Panc1 (cell line): Measurements from ENCODE around the gene POLN. TPM values are rescaled to one million over a fixed set of nuclear protein-coding genes. Genes with fewer than 3 reads are reported as not detected.
"Not testable (repeated sequence)": the region's sequence is repeated elsewhere in the genome, so short reads cannot be mapped to it uniquely, and the experiment has no call there.

Source experiments
- ATAC-seq: fragments of 200-7000 bp; cut with Tn5 transposase; 2 replicates; pipeline ENCODE4 v1.9.1; 2020; ENCODE audit warnings: mild to moderate bottlenecking, moderate library complexity
- BruUV-seq: library from RNA; stranded (reverse); fragments of 400-500 nt; replicated peaks from 2 replicates; lab custom pipeline; 2021; lab: Mats Ljungman, UMichigan
- CTCF ChIA-PET: fragments of 300-600 bp; sonication (Branson Sonifier 250); formaldehyde crosslinking; loops from one replicate; lab custom pipeline; 2022; ENCODE audit warnings: antibody characterized with exemption; lab: Charles Lee
- POLR2A ChIA-PET: fragments of 300-600 bp; sonication (Branson Sonifier 250); formaldehyde crosslinking; loops from one replicate; lab custom pipeline; 2022; ENCODE audit warnings: antibody characterized with exemption; lab: Charles Lee
- DNase-seq: peaks from one replicate; pipeline ENCODE4 v3.0.0-alpha.2; 2010; ENCODE audit warnings: low read depth, low spot score
- H3K27ac ChIP-seq: 2 replicates; pipeline ENCODE4 v1.5.1; 2011; ENCODE audit warnings: mild to moderate bottlenecking, low read length, inconsistent platforms
- H3K27me3 ChIP-seq: fragments of 200-500 bp; sonication (Bioruptor generic); 2 replicates; pipeline ENCODE4 v1.6.0; 2014; ENCODE audit warnings: low read length, inconsistent platforms; ENCODE audit not compliant: control insufficient read depth, insufficient read depth
- H3K36me3 ChIP-seq: fragments of 200-500 bp; sonication (Bioruptor generic); 2 replicates; pipeline ENCODE4 v1.5.1; 2014; ENCODE audit warnings: inconsistent platforms, mild to moderate bottlenecking, low read length, moderate library complexity; ENCODE audit not compliant: control insufficient read depth, insufficient read depth
- H3K4me1 ChIP-seq: 2 replicates; pipeline ENCODE4 v1.5.1; 2011; ENCODE audit warnings: inconsistent platforms, mild to moderate bottlenecking, low read length, moderate library complexity; ENCODE audit not compliant: control insufficient read depth, insufficient read depth
- H3K4me3 ChIP-seq, 2 experiments: 2 replicates each; pipeline ENCODE4 v1.5.1; 2011 to 2012; ENCODE audit warnings: low read depth in 2 of 2, low read length in 2 of 2, mild to moderate bottlenecking in 2 of 2, inconsistent platforms in 1 of 2, moderate library complexity in 1 of 2
- H3K9me3 ChIP-seq: fragments of 200-500 bp; sonication (Bioruptor generic); 2 replicates; pipeline ENCODE4 v1.5.1; 2014; ENCODE audit warnings: low read depth, mild to moderate bottlenecking, inconsistent platforms, low read length, moderate library complexity; ENCODE audit not compliant: control insufficient read depth, insufficient read depth
- CTCF ChIP-seq: fragments of 450-650 bp; IDR thresholded peaks from 2 replicates; pipeline ENCODE4 v1.5.1; 2017; ENCODE audit warnings: mild to moderate bottlenecking
- POLR2AphosphoS5 ChIP-seq: IDR thresholded peaks from 2 replicates; pipeline ENCODE4 v1.6.1; 2012; ENCODE audit warnings: mild to moderate bottlenecking, low read depth, low read length, moderate library complexity
- REST ChIP-seq, 2 experiments: IDR thresholded peaks; 2 replicates each; pipeline ENCODE4 v1.6.1; 2011 to 2012; ENCODE audit warnings: low read depth in 2 of 2, control low read depth in 1 of 2, low read length in 1 of 2, mild to moderate bottlenecking in 1 of 2, moderate library complexity in 1 of 2; ENCODE audit not compliant: insufficient read depth in 1 of 2
- SIN3A ChIP-seq: IDR thresholded peaks from 2 replicates; pipeline ENCODE4 v1.6.1; 2012; ENCODE audit warnings: low read depth, mild to moderate bottlenecking, low read length, moderate library complexity, borderline replicate concordance; ENCODE audit not compliant: insufficient read depth
- TCF7L2 ChIP-seq: IDR thresholded peaks from 2 replicates; pipeline ENCODE4 v1.6.1; 2011; ENCODE audit warnings: mild to moderate bottlenecking, low read depth, low read length, inconsistent platforms
- in situ Hi-C: cut with HindIII; loops from 2 replicates; pipeline ENCODE4 v1.10.0; 2016; ENCODE audit warnings: low sequenced_read_pairs, low pct_unique_long_range_greater_than_20kb
- intact Hi-C: fragments of 100-400 bp; cut with micrococcal nuclease; formaldehyde crosslinking; loops from one replicate; pipeline ENCODE4 v1.10.0; 2022; ENCODE audit not compliant: unreplicated experiment
- total RNA-seq: library from RNA; stranded (reverse); gene quantifications from one replicate; pipeline ENCODE4 v1.2.1, GENCODE V29; 2021; ENCODE audit not compliant: unreplicated experiment

The POLN gene
- total RNA-seq, 1 experiment from 2014 or later: 4.3 TPM

- DNase-seq (no peak), ATAC-seq (no peak)
- Histone ChIP-seq H3K9me3 (no peaks in the 10 kb centered on the region), H3K36me3 (peaks cover 2% of the 10 kb centered on the region), H3K27me3 (no peaks in the 10 kb centered on the region), H3K4me3 (no peak overlapping the region), H3K4me1 (no peaks in the 10 kb centered on the region), H3K27ac (no peak overlapping the region)
- in situ Hi-C loops (no loop called here), intact Hi-C loops (no loop called here)
- no TSS peak for BruUV-seq
- POLR2A ChIA-PET: no interaction called here
- CTCF ChIA-PET: no interaction called here
- TF ChIP-seq CTCF (no peak), POLR2AphosphoS5 (no peak), SIN3A (no peak), TCF7L2 (no peak), REST (IDR thresholded peaks at IDR 0.05; ENCODE audit: insufficient read depth in 1 of 2, low read depth in 2 of 2, low read length in 1 of 2) (no peak)
Measured at GRCh38 chr4:2226261-2226660, 15.7 kb downstream of the POLN start.

GRCh38 chr4:2222838-2223237, 19.1 kb downstream of the POLN start:
- Histone ChIP-seq H3K4me1 (no peaks in the 10 kb centered on the region; the same call in 1 of the 2 replicates), H3K36me3 (peaks cover 2% of the 10 kb centered on the region), H3K27ac (no peak overlapping the region), H3K27me3 (no peaks in the 10 kb centered on the region), H3K4me3 (no peak overlapping the region), H3K9me3 (no peaks in the 10 kb centered on the region)
- in situ Hi-C loops (no loop called here), intact Hi-C loops (no loop called here)
- ATAC-seq: no peak
- ChIA-PET CTCF (no interaction called here), POLR2A (no interaction called here)
- TF ChIP-seq POLR2AphosphoS5 (no peak), REST (IDR thresholded peaks at IDR 0.05; ENCODE audit: insufficient read depth in 1 of 2, low read depth in 2 of 2, low read length in 1 of 2) (no peak), CTCF (no peak), SIN3A (no peak), TCF7L2 (no peak)
- no peak for DNase-seq
- no TSS peak for BruUV-seq

- H3K27ac ChIP-seq, H3K9me3 ChIP-seq, H3K4me1 ChIP-seq, H3K27me3 ChIP-seq, ATAC-seq, intact Hi-C loops, CTCF ChIA-PET, in situ Hi-C loops, POLR2A ChIA-PET, H3K4me3 ChIP-seq, DNase-seq, H3K36me3 ChIP-seq, BruUV-seq: not testable (repeated sequence)
Measured at GRCh38 chr4:2221378-2221777, 20.5 kb downstream of the POLN start.
